Cardiac fibroblast (primary cell): ENCODE data around the gene TCF7L1.

Experiments used
- DNase-seq, 2 donors: peaks; one replicate each; pipeline versions ENCODE4 v3.0.0 to v3.0.0-alpha.2; 2010; ENCODE audit warnings: low read depth in 2 of 2
- H3K4me3 ChIP-seq, 2 donors: replicated peaks in 1 of 2; 1 replicate in 1 of 2; 2 replicates in 1 of 2; pipeline ENCODE4 v1.5.1; 2011; ENCODE audit warnings: low read depth in 2 of 2, low read length in 2 of 2, mild to moderate bottlenecking in 2 of 2, moderate library complexity in 1 of 2
- CTCF ChIP-seq: IDR thresholded peaks from one replicate; pipeline ENCODE4 v1.5.1; 2011; ENCODE audit warnings: low read depth, mild to moderate bottlenecking, low read length, inconsistent platforms

TCF7L1 gene

GRCh38 chr2:85181134-85181631 is 48.0 kb downstream of the TCF7L1 start:
- no peak for DNase-seq
- peak; percentile 11 for TF ChIP-seq CTCF
- no peak overlapping the region for H3K4me3 ChIP-seq

GRCh38 chr2:85181844-85182456 is 48.8 kb downstream of the TCF7L1 start:
- no peak overlapping the region for H3K4me3 ChIP-seq
- TF ChIP-seq CTCF = no peak
- no peak for DNase-seq

- DNase-seq = no peak
- TF ChIP-seq CTCF = no peak
- no peak overlapping the region for H3K4me3 ChIP-seq
These were observed 49.9 kb downstream of the TCF7L1 start for GRCh38 chr2:85183076-85183475.

GRCh38 chr2:85183479-85183878 is 50.3 kb downstream of the TCF7L1 start:
- DNase-seq = peak in 1 of 2 donors; percentile 42
- no peak for TF ChIP-seq CTCF

GRCh38 chr2:85184231-85184630 is 51.0 kb downstream of the TCF7L1 start:
- no peak for DNase-seq
- no peak for TF ChIP-seq CTCF

More at GRCh38 chr2:85183479-85183878, 50.3 kb downstream of the TCF7L1 start:
- H3K4me3 ChIP-seq = no peak overlapping the region

GRCh38 chr2:85184990-85185389 is 51.8 kb downstream of the TCF7L1 start:
- no peak overlapping the region for H3K4me3 ChIP-seq
- DNase-seq = no peak
- no peak for TF ChIP-seq CTCF

More at GRCh38 chr2:85184231-85184630, 51.0 kb downstream of the TCF7L1 start:
- no peak overlapping the region for H3K4me3 ChIP-seq
